Ishikawa (cell line): ENCODE data around the gene HMGCS2.

Experiments used
- CEBPB ChIP-seq: IDR thresholded peaks from 2 replicates; pipeline ENCODE4 v1.6.1; 2012
- CREB1 ChIP-seq: IDR thresholded peaks from 2 replicates; pipeline ENCODE4 v1.6.1; 2012; ENCODE audit warnings: low read depth
- EGR1 ChIP-seq: IDR thresholded peaks from 2 replicates; pipeline ENCODE4 v1.6.1; 2012
- EP300 ChIP-seq: IDR thresholded peaks from 2 replicates; pipeline ENCODE4 v1.6.1; 2012; ENCODE audit warnings: borderline replicate concordance
- FOXM1 ChIP-seq: IDR thresholded peaks from 2 replicates; pipeline ENCODE4 v1.6.1; 2012; ENCODE audit warnings: low read depth, borderline replicate concordance
- NFIC ChIP-seq: IDR thresholded peaks from 2 replicates; pipeline ENCODE4 v1.6.1; 2012
- RAD21 ChIP-seq: IDR thresholded peaks from 2 replicates; pipeline ENCODE4 v1.6.1; 2012; ENCODE audit warnings: low read depth
- TAF1 ChIP-seq: IDR thresholded peaks from 2 replicates; pipeline ENCODE4 v1.6.1; 2012; ENCODE audit warnings: low read depth, mild to moderate bottlenecking
- TCF12 ChIP-seq: IDR thresholded peaks from 2 replicates; pipeline ENCODE4 v1.6.1; 2012; ENCODE audit warnings: low read depth
- TEAD4 ChIP-seq: IDR thresholded peaks from 2 replicates; pipeline ENCODE4 v1.6.1; 2012
- YY1 ChIP-seq: IDR thresholded peaks from 2 replicates; pipeline ENCODE4 v1.6.1; 2012; ENCODE audit warnings: low read depth
- ZBTB7A ChIP-seq: IDR thresholded peaks from 2 replicates; pipeline ENCODE4 v1.6.1; 2012; ENCODE audit warnings: low read depth
- TF ChIP-seq, protein P1 (sequence below): IDR thresholded peaks from 2 replicates; pipeline ENCODE4 v1.6.1; 2012
- TF ChIP-seq, protein P2 (sequence below): IDR thresholded peaks from 2 replicates; pipeline ENCODE4 v1.6.1; 2012
- TF ChIP-seq, protein P3 (sequence below): IDR thresholded peaks from 2 replicates; pipeline ENCODE4 v1.6.1; 2012; ENCODE audit warnings: low read depth, mild to moderate bottlenecking

HMGCS2 gene

DNA sequence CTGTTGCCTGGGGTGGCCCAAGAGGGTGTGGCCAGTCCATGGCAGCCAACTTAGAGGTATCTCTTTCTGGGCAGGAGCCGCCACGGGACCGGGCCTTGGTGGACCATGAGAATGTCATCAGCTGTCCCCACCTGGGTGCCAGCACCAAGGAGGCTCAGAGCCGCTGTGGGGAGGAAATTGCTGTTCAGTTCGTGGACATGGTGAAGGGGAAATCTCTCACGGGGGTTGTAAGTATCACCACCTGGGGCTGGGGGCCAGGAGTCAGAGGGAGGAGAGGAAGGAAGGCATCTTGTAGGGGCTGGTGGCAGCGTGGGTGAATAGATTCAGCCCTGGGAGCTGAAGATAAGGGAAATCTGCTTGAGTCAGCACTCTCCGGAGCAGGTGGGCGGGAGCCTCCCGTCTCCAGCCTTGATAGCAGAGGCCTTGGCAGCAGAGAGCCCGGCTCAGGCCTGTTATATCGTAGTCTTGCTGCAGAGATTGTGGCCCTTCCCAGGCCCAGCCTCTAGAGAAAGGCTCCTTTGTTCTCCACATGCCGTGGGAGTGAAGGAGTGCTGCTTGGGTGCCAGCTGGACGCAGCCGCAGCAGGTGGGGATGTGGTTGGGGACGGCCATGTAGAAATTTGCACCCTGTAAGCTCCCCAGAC is 31.5 kb downstream of the HMGCS2 start:
- no peak for TF ChIP-seq EGR1
- TF ChIP-seq TAF1: no peak
- no peak for TF ChIP-seq ZBTB7A
- no peak for TF ChIP-seq CREB1
- no peak for TF ChIP-seq FOXM1
- no peak for TF ChIP-seq RAD21
- TF ChIP-seq EP300: no peak

DNA sequence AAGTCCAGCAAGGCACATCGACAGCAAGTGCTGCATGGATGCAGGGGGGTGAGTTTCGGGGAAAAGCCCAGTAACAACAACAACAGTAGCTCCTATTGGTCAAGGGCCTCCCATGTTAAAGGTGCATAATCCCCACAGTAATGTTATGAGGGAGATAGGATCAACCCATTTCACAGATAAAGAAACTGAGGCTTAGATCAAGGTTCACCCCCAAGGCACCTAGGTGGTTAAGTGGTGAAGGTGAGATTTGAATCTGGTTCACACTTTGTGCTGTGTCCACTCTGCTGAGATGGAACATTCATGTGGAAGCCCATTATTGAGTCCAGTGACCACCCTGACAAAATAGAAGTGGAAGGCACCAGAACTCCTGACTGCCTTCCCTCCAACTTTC is 32.1 kb downstream of the HMGCS2 start:
- TF ChIP-seq, protein P1, sequence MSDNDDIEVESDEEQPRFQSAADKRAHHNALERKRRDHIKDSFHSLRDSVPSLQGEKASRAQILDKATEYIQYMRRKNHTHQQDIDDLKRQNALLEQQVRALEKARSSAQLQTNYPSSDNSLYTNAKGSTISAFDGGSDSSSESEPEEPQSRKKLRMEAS: no peak
- no peak for TF ChIP-seq TEAD4
- no peak for TF ChIP-seq ZBTB7A
- TF ChIP-seq TAF1: no peak
- TF ChIP-seq NFIC: no peak
- TF ChIP-seq EGR1: no peak
- TF ChIP-seq TCF12: no peak
- TF ChIP-seq YY1: no peak
- TF ChIP-seq EP300: no peak
- no peak for TF ChIP-seq CEBPB
- TF ChIP-seq, protein P2, sequence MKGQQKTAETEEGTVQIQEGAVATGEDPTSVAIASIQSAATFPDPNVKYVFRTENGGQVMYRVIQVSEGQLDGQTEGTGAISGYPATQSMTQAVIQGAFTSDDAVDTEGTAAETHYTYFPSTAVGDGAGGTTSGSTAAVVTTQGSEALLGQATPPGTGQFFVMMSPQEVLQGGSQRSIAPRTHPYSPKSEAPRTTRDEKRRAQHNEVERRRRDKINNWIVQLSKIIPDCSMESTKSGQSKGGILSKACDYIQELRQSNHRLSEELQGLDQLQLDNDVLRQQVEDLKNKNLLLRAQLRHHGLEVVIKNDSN: no peak
- no peak for TF ChIP-seq CREB1
- no peak for TF ChIP-seq FOXM1
- TF ChIP-seq, protein P3, sequence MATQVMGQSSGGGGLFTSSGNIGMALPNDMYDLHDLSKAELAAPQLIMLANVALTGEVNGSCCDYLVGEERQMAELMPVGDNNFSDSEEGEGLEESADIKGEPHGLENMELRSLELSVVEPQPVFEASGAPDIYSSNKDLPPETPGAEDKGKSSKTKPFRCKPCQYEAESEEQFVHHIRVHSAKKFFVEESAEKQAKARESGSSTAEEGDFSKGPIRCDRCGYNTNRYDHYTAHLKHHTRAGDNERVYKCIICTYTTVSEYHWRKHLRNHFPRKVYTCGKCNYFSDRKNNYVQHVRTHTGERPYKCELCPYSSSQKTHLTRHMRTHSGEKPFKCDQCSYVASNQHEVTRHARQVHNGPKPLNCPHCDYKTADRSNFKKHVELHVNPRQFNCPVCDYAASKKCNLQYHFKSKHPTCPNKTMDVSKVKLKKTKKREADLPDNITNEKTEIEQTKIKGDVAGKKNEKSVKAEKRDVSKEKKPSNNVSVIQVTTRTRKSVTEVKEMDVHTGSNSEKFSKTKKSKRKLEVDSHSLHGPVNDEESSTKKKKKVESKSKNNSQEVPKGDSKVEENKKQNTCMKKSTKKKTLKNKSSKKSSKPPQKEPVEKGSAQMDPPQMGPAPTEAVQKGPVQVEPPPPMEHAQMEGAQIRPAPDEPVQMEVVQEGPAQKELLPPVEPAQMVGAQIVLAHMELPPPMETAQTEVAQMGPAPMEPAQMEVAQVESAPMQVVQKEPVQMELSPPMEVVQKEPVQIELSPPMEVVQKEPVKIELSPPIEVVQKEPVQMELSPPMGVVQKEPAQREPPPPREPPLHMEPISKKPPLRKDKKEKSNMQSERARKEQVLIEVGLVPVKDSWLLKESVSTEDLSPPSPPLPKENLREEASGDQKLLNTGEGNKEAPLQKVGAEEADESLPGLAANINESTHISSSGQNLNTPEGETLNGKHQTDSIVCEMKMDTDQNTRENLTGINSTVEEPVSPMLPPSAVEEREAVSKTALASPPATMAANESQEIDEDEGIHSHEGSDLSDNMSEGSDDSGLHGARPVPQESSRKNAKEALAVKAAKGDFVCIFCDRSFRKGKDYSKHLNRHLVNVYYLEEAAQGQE: no peak
- TF ChIP-seq RAD21: no peak

DNA sequence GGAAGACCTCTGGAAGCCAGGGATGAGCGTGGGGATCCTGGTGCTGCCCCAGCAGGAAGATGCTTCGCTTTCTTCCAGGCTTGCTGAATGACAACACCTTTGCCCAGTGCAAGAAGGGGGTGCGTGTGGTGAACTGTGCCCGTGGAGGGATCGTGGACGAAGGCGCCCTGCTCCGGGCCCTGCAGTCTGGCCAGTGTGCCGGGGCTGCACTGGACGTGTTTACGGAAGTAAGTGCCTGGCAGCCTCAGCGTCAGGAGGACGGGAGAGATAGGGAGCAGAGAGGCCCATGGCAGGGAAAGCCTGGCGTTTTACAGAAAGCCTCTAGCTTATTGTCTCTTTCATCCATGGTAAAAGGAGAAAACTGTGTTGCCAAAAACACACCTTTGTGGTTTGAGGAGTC is 33.5 kb downstream of the HMGCS2 start:
- TF ChIP-seq TAF1 (no peak), TEAD4 (no peak), YY1 (no peak)

DNA sequence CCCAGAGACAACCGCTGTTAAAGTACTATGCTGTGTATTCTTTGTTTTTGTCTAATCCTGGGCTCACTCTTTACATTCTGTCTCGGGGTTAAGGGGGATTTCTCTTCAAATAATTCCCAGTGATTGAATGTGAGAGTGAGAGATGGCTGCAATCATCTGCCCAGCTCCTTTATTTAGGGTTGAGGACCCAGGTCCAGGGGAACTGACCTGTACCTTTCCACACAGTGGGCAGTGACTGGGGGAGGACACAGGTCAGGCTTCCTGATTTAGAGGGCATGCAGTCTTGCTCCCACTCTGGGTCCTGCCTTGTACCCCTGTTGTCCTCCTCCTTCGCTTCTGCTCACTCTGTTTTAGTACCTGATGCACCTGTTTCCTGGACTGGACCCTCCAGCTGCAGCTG is 35.0 kb downstream of the HMGCS2 start:
- no peak for TF ChIP-seq EGR1
- TF ChIP-seq EP300: no peak
- TF ChIP-seq TAF1: no peak
- TF ChIP-seq, protein P3: no peak

DNA sequence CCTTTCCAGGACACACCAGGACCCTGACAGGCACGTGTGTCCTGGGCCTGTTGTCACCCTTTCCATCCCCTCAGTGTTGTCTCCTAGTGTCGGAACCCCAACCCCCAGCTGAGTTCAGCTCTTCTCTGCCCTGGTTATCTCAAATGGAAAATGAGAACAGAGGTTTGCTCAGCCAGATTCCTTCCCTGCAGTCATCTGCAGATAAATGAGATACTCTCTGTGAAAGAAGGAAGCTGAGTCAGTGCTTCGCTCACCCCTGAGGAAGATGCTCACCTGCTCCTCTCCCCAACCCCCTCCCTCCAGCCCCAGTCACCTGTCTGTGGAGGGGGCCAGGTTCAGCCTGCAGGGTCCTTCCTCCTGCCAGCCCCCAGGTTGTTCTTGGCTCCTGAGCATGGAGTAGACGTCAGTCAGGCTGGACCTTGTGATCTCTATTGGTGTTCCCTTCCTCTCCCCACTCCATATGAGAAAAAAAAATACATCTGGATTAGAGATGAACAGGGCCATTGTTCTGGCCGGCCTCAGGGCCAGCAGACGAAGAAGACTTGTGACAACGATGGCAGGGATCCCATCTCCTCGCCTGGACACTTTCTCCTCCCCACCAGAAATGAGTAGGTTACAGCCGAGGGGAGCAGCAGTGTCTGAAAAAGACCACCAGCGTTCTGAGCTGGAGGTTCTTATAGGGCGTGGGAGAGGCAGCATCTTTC is 36.1 kb downstream of the HMGCS2 start:
- TF ChIP-seq, protein P2: no peak
- TF ChIP-seq YY1: no peak
- no peak for TF ChIP-seq ZBTB7A
- TF ChIP-seq, protein P1: no peak
- TF ChIP-seq, protein P3: no peak
- TF ChIP-seq FOXM1: no peak
- TF ChIP-seq RAD21: no peak
- no peak for TF ChIP-seq NFIC
- TF ChIP-seq EP300: no peak
- TF ChIP-seq TCF12: no peak
